ENCODE data around the gene NDUFS2. TPM values are rescaled to one million over a fixed set of nuclear protein-coding genes. Genes with fewer than 3 reads are reported as not detected.
A peak's percentile ranks its signal among the peaks of the same experiment; 100 is the strongest.

Gene NDUFS2
- total RNA-seq, 2 experiments from 2014 or later: 69.4 to 83.9 TPM

DNA sequence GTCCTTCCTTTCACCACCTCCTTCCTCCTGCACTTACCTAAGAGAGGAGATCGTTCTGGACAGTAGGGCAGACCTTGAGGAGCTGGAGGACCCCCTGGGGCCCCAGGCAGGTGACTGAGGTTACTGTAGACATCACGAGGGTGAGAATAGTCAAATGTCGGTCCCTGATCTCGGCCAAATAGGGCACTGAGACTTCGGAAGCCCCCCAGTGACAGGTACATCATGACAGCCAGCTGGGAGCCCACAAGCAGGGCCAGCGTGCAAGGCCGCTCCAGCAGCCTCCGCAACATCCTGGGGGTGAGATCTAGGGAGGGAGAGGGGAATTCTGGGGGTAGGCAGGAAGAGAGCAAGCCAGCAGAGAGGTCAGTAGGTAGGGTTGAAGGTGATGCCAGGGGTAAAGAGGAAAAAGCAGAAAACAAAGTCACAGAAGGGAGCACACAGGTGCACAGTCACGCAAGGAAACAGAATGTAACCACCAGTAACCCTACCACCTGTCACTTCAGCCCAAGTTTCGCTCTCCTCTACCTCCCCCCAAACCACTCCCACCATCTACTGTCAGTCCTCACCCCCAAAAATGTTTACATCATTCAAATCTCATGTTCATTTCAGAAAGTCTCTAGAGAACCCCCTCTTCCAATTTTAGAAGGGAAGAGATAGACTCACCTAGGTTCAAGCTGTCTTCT is 26.3 kb upstream of the NDUFS2 start:
- Mint-ChIP-seq H3K4me1 (peaks cover 48% of the 10 kb centered on the region), H3K9me3 (ENCODE audit: low read depth) (no peaks in the 10 kb centered on the region), H3K36me3 (peaks cover 38% of the 10 kb centered on the region), H3K27ac (peak overlapping the region; percentile 99), H3K4me3 (peak overlapping the region; percentile 99), H3K27me3 (no peaks in the 10 kb centered on the region)
- CTCF ChIA-PET: interaction anchor here (1.2 to 3.7 kb wide), 3 partner anchors 10 to 137 kb away, joined by 5 to 34 read pairs (median 12); partner anchors contain the start of gene PPOX
- DNase-seq: no peak
- no peak for ATAC-seq

DNA sequence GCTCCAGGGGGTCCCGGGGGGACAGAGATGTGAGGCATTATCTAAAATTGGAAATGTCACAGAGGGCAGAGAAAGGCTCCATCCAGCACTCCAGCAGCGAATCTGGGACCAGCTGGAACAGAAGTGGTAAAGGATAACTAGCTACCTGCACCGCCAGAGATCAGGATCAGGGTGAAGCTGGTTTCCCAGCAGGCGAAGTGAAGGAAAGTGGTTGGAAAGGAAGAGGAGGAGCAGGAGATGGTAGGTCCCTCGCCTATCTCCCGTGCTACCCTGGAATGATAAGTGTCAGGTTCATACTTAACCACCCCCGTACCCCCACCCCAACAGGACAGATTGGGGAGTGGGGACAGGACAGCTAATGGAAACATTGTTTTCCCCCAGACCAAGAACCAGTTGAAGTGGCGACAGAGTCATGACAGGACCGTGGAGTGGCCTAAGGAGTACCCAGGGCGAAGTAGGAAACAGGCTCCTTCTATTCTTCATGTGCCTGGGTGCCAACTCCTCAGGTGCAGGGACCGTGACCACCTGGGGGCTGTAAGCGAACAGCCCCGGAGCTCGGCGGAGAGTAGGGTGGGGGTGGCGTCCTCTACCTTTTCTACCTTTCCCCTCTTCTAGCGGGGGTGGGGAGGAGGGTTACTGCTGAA is 25.6 kb upstream of the NDUFS2 start:
- Mint-ChIP-seq H3K9me3 (ENCODE audit: low read depth) (no peaks in the 10 kb centered on the region), H3K4me1 (peaks cover 51% of the 10 kb centered on the region), H3K27me3 (no peaks in the 10 kb centered on the region), H3K4me3 (peak overlapping the region; percentile 99), H3K36me3 (peaks cover 32% of the 10 kb centered on the region), H3K27ac (peak overlapping the region; percentile 99)
- ATAC-seq: no peak
- no peak for DNase-seq
- CTCF ChIA-PET: interaction anchor here (1.1 to 3.7 kb wide), 6 partner anchors 8 to 51 kb away, joined by 3 to 34 read pairs (median 6); partner anchors contain the start of genes PPOX and TOMM40L

DNA sequence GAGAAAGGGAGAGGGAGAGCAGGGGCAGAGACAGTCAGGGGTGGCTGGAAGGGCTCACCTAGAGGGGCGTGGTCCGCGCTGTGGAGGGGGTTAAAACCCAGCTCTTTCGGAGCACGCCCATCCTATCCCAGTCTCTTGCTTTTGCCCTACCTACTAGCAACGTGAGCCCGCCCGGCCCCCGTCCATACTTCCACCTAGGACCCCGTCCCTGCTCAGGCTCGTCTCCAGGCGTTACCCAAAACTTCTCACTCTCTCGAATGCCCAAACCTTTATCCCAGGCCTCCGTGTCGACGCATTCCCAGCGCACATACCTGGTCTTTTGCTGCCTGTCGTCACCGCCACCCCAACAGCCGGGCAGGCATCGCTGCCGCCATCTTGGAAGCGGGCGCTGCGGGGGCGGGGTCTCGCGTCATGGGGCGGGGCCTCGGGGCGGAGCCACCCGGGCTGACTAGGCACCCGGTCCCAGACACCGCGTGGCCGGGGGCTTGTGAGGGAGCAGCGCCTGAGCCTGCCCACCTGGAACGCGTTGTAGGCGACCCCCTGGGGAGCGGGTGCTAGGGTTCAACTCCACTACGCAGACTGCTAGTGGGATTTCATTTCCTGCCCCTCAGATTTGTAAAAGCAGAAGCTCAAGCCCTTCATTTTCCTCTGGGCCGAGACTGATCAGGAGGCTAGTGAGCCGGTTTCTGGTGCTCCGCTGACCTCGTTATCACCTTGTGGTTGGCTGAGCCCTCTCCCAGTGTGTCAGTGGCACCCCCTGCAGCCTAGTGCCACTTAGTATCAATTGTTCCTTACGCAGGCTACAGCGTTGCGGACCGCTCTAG is 24.8 kb upstream of the NDUFS2 start, which contains the start of gene B4GALT3:
TSS of gene B4GALT3 (minus strand) at position 396 of the 824 bp plus-strand sequence. CDS start 1,447 bp downstream, outside the sequence.
- H3K4me1 Mint-ChIP-seq: peaks cover 58% of the 10 kb centered on the region
- no peaks in the 10 kb centered on the region for H3K27me3 Mint-ChIP-seq
- DNase-seq (peak; percentile 94), ATAC-seq (peak; percentile 92)
- CTCF ChIA-PET: interaction anchor here (1.1 to 3.7 kb wide), 7 partner anchors 9 to 51 kb away, joined by 3 to 34 read pairs (median 5); partner anchors contain the start of genes PPOX and TOMM40L
- peaks cover 28% of the 10 kb centered on the region for H3K36me3 Mint-ChIP-seq
- H3K4me3 Mint-ChIP-seq: peak within 1 kb of the TSS; percentile 99
- peak within 1 kb of the TSS; percentile 99 for H3K27ac Mint-ChIP-seq
- no peaks in the 10 kb centered on the region for H3K9me3 Mint-ChIP-seq (ENCODE audit: low read depth)

DNA sequence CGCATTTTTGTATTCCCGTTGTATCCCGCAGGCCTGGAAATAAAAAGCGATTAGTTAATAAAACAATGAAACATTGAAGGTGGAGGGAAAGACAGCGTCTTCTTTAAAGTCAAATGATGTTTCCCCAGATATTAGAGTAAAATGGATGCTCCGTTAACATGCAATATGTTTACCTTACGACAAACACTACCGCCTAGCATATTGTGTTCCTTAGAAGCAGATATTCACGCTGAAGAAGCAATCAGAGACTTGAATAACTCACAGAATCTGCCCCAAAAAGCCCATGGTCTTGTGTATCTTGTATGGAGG is 24.3 kb upstream of the NDUFS2 start:
- H3K36me3 Mint-ChIP-seq: peaks cover 26% of the 10 kb centered on the region
- H3K4me3 Mint-ChIP-seq: peak overlapping the region; percentile 99
- CTCF ChIA-PET: interaction anchor here (1.1 to 3.7 kb wide), 7 partner anchors 8 to 50 kb away, joined by 3 to 34 read pairs (median 5); partner anchors contain the start of genes PPOX and TOMM40L
- no peaks in the 10 kb centered on the region for H3K27me3 Mint-ChIP-seq
- H3K27ac Mint-ChIP-seq: peak overlapping the region; percentile 99
- peaks cover 64% of the 10 kb centered on the region for H3K4me1 Mint-ChIP-seq
- DNase-seq: no peak
- H3K9me3 Mint-ChIP-seq (ENCODE audit: low read depth): no peaks in the 10 kb centered on the region
- no peak for ATAC-seq

DNA sequence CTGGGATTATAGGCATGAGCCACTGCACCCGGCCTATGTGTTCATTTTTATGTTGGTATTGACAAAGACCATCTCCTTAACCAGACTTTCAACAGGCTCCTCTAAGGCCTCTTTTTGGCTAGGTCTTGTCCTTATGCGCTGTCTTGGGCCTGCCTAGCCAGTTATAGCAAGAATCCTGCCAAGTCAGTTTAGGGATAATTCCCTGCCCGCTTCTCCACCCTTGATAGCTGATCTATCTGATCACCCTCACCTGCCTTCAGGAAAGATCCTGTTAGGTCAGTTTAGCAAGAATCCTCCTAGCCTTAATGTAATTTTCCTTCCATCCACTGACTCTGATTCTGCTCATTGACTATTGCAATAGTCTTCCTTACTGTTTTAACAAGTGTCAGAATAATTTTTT is 22.5 kb upstream of the NDUFS2 start:
- ATAC-seq (no peak), DNase-seq (no peak)
- Mint-ChIP-seq H3K27me3 (no peaks in the 10 kb centered on the region), H3K4me1 (peaks cover 72% of the 10 kb centered on the region), H3K36me3 (peaks cover 15% of the 10 kb centered on the region), H3K9me3 (ENCODE audit: low read depth) (no peaks in the 10 kb centered on the region), H3K27ac (peak overlapping the region; percentile 56), H3K4me3 (no peak overlapping the region)
- CTCF ChIA-PET: interaction anchor here (1.0 to 5.3 kb wide), 6 partner anchors 12 to 203 kb away, joined by 3 to 61 read pairs (median 31); partner anchors contain the start of genes NDUFS2, PPOX and TOMM40L

DNA sequence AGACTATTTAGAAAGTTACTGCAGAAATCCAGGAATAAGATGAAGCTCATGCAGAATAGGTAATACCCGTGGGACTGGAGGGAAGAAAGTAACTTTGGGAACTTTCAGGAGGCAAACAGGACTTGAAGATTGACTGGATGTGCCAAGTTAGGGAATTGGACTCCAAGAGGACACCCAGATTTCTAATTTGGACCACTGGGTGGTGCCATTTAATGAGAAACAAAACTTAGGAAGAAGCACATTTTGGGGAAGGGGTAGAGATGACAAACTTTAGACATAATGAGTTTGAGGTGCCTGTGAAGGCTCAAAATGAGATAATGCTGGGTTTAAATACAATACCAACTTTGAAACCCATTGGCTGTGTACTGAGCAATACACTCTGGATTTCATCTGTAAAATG is 21.5 kb upstream of the NDUFS2 start:
- no peak for DNase-seq
- ATAC-seq: no peak
- Mint-ChIP-seq H3K4me3 (no peak overlapping the region), H3K4me1 (peaks cover 74% of the 10 kb centered on the region), H3K27me3 (no peaks in the 10 kb centered on the region), H3K9me3 (ENCODE audit: low read depth) (no peaks in the 10 kb centered on the region), H3K27ac (peak overlapping the region; percentile 71), H3K36me3 (peaks cover 9% of the 10 kb centered on the region)
- CTCF ChIA-PET: interaction anchor here (0.6 to 5.3 kb wide), 11 partner anchors 10 to 235 kb away, joined by 3 to 61 read pairs (median 7); partner anchors contain the start of genes ADAMTS4, NDUFS2, PPOX and TOMM40L

DNA sequence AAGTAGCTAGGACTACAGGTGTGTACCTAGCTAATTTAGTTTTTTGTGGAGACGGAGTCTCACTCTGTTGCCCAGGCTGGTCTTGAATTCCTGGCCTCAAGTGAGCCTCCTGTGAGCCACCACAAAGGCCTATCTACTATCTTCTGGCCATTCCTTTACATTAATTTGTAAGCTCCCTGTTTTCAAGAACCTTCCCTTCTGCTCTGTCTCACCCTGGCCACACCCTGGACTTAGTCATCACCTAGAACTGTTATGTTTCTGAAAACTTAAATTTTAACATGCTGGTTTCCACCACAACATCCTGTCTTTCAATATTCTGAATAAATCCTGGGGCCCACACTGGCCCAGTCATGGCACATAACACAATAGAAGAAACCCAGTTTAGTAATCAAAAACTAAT is 20.0 kb upstream of the NDUFS2 start:
- Mint-ChIP-seq H3K36me3 (peaks cover 4% of the 10 kb centered on the region), H3K27me3 (no peaks in the 10 kb centered on the region), H3K4me1 (peaks cover 78% of the 10 kb centered on the region), H3K4me3 (peak overlapping the region; percentile 25), H3K9me3 (ENCODE audit: low read depth) (no peaks in the 10 kb centered on the region), H3K27ac (peak overlapping the region; percentile 96)
- peak; percentile 85 for DNase-seq
- ATAC-seq: peak; percentile 67
- CTCF ChIA-PET: interaction anchor here (0.7 to 5.3 kb wide), 12 partner anchors 10 to 535 kb away, joined by 3 to 61 read pairs (median 10); partner anchors contain the start of genes NDUFS2, PPOX, SLAMF1 and TOMM40L

DNA sequence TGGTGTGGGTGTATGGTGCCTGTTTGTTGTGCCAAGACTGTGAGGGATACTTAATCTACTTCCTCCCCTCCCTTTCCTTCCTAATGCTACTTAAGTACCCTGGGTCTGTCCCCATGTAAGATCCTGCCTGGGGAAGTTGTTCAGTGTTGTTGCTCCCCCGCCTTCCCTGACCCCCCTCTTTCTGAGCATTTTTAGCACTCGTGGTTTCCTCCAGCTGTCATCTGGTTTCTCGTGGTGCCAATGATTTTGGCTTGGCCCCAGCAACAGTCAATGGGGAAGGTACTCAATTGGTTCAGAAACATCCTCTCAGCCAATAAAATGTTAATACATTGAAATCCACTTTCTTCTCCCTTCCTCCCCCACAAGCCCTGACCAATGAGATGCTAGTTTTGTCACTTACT is 16.9 kb upstream of the NDUFS2 start:
- Mint-ChIP-seq H3K4me1 (peaks cover 75% of the 10 kb centered on the region), H3K27me3 (no peaks in the 10 kb centered on the region), H3K27ac (peak overlapping the region; percentile 96), H3K4me3 (peak overlapping the region; percentile 61), H3K36me3 (peaks cover 5% of the 10 kb centered on the region), H3K9me3 (ENCODE audit: low read depth) (no peaks in the 10 kb centered on the region)
- DNase-seq: peak; percentile 93
- CTCF ChIA-PET: interaction anchor here (1.2 to 2.5 kb wide), 5 partner anchors 8 to 53 kb away, joined by 3 to 21 read pairs (median 11); partner anchors contain the start of genes B4GALT3, DEDD, NDUFS2 and PPOX
- ATAC-seq: peak; percentile 80

DNA sequence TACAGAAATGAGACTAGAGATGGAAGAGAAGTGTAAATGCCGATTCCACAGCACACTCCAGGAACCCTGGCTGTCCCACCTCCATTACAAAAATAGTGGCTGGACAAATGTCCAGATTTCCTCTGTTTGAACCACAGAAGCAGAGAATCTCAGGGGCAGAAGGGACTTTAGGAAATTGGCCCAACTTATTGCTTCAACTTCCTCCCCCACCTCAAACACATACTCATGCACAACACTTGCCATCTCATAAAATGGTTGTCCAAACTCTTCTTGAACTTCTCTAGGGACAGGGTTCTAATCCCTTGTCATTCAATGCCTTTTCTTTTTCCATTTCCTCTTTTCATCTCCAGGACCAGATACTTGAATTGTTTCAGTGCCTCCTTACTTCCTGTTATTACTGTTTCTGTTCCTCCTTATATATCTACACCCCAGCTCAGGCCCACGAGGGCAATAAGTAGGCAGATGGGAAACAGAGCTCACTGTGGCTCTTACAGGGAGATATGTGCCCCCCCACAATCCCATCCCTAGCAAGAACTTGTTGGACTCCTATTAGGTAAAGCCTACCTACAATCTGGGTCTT is 16.3 kb upstream of the NDUFS2 start:
- Mint-ChIP-seq H3K9me3 (ENCODE audit: low read depth) (no peaks in the 10 kb centered on the region), H3K27me3 (no peaks in the 10 kb centered on the region), H3K4me1 (peaks cover 70% of the 10 kb centered on the region), H3K4me3 (peak overlapping the region; percentile 61), H3K27ac (peak overlapping the region; percentile 96), H3K36me3 (peaks cover 5% of the 10 kb centered on the region)
- ATAC-seq (peak; percentile 4), DNase-seq (no peak)
- CTCF ChIA-PET: interaction anchor here (0.7 to 2.5 kb wide), 8 partner anchors 8 to 129 kb away, joined by 3 to 21 read pairs (median 5); partner anchors contain the start of genes B4GALT3, DEDD, NDUFS2 and PPOX

DNA sequence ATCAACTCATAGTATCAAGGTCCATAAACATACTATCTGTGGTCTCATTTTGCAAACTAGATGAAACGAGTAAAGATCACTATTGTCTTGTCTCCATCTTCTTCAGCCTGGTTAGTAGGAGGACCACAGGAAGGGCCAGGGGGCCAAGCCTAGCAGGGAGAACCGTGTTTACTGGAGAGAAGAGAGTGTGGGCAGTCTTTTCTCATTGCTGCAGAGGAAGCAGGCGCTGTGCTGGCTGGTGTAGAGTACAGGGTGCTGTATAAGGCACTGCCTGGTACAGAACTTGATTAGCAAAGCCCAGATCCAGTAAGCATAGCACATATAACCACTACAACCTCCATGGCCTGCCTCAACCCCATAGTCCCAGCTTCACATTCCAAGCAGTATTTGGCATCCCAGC is 14.9 kb upstream of the NDUFS2 start:
- Mint-ChIP-seq H3K36me3 (peaks cover 5% of the 10 kb centered on the region), H3K9me3 (ENCODE audit: low read depth) (no peaks in the 10 kb centered on the region), H3K27ac (peak overlapping the region; percentile 96), H3K4me1 (peaks cover 62% of the 10 kb centered on the region), H3K4me3 (no peak overlapping the region), H3K27me3 (no peaks in the 10 kb centered on the region)
- no peak for ATAC-seq
- CTCF ChIA-PET: interaction anchor here (0.7 to 2.3 kb wide), 2 partner anchors 21 to 22 kb away, joined by 4 to 11 read pairs; partner anchors contain the start of gene PPOX
- DNase-seq: no peak

DNA sequence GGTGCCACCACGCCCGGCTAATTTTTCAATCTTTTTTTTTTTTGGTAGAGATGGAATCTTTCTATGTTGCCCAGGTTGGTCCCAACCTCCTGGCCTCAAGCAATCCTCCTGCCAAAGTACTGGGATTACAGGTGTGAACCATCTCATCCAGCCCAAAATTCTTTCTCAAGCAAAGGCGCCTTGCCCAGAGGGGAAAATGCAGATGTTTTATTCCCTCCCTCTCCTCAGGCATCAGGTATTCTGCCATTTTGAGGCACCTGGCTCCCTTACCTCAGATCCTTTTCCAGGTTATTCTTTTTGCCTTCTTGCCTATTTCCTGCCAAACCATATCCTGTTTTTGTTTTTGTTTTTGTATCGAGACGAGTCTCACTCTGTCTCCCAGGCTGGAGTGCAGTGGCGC is 13.8 kb upstream of the NDUFS2 start:
- peaks cover 1% of the 10 kb centered on the region for H3K36me3 Mint-ChIP-seq
- peak overlapping the region; percentile 18 for H3K27ac Mint-ChIP-seq
- CTCF ChIA-PET: interaction anchor here (0.6 to 2.1 kb wide), 4 partner anchors 16 to 538 kb away, joined by 3 to 6 read pairs (median 4); partner anchors contain the start of gene TOMM40L
- no peaks in the 10 kb centered on the region for H3K9me3 Mint-ChIP-seq (ENCODE audit: low read depth)
- ATAC-seq (no peak), DNase-seq (no peak)
- peaks cover 60% of the 10 kb centered on the region for H3K4me1 Mint-ChIP-seq
- no peak overlapping the region for H3K4me3 Mint-ChIP-seq
- no peaks in the 10 kb centered on the region for H3K27me3 Mint-ChIP-seq

DNA sequence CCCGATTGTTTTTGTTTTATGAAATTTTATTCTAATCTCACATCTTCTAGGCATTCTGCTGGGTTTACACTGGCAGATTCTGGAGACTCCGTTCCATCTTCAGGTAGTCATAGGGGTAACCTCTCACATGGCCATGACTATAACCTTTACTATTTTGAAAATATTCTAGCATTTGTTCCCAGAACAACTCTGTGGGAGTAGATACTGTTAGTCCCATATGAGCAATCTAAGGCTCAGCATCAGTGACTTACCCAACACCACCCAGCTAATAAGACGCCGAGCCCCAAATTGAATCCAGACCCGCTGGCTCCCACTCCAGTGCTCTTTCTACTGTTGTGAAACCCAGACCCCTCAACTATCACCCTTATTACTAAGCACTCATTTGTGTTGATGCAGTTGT is 13.1 kb upstream of the NDUFS2 start:
- H3K4me3 Mint-ChIP-seq: no peak overlapping the region
- ATAC-seq (no peak), DNase-seq (no peak)
- H3K27ac Mint-ChIP-seq: peak overlapping the region; percentile 8
- H3K4me1 Mint-ChIP-seq: peaks cover 53% of the 10 kb centered on the region
- no peaks in the 10 kb centered on the region for H3K9me3 Mint-ChIP-seq (ENCODE audit: low read depth)
- peaks cover 1% of the 10 kb centered on the region for H3K36me3 Mint-ChIP-seq
- CTCF ChIA-PET: interaction anchor here (1.8 to 7.0 kb wide), 4 partner anchors 7 to 102 kb away, joined by 6 to 61 read pairs (median 32); partner anchors contain the start of genes NDUFS2 and TOMM40L
- H3K27me3 Mint-ChIP-seq: no peaks in the 10 kb centered on the region

All from activated CD8-positive, alpha-beta memory T cell treated with anti-CD3 and anti-CD28 coated beads, Interleukin-2, amount 10 ng/mL, durations not matched to agents 7 days and 5 days (primary cell).